HK-2 (cell line): ENCODE data around the gene FZD10.

ENCODE experiments used
- DNase-seq: peaks from one replicate; pipeline ENCODE4 v3.0.0-alpha.2; 2018; ENCODE audit not compliant: unreplicated experiment

Gene FZD10

GRCh38 chr12:130179191-130179590 lies 16.9 kb downstream of the FZD10 start:
- DNase-seq, result no peak

GRCh38 chr12:130179621-130180020 lies 17.4 kb downstream of the FZD10 start:
- DNase-seq, result no peak

GRCh38 chr12:130181211-130181610 lies 18.9 kb downstream of the FZD10 start:
- DNase-seq, result no peak

- DNase-seq, result no peak
These were observed 21.5 kb downstream of the FZD10 start for GRCh38 chr12:130183585-130184370.

- no peak for DNase-seq
These were observed 22.3 kb downstream of the FZD10 start for GRCh38 chr12:130184404-130185090.

GRCh38 chr12:130185455-130186391 lies 23.5 kb downstream of the FZD10 start:
- DNase-seq, result no peak

- peak; percentile 46 for DNase-seq
These were observed 24.5 kb downstream of the FZD10 start for GRCh38 chr12:130186651-130187268.

GRCh38 chr12:130192642-130193345 lies 30.5 kb downstream of the FZD10 start:
- DNase-seq, result no peak

- no peak for DNase-seq
These were observed 31.9 kb downstream of the FZD10 start for GRCh38 chr12:130194154-130194553.

GRCh38 chr12:130195369-130195768 lies 33.1 kb downstream of the FZD10 start:
- no peak for DNase-seq

- no peak for DNase-seq
These were observed 33.5 kb downstream of the FZD10 start for GRCh38 chr12:130195776-130196175.

- no peak for DNase-seq
These were observed 34.6 kb downstream of the FZD10 start for GRCh38 chr12:130196827-130197226.

GRCh38 chr12:130198026-130198662 lies 35.9 kb downstream of the FZD10 start:
- DNase-seq, result no peak

GRCh38 chr12:130198663-130199060 lies 36.4 kb downstream of the FZD10 start:
- no peak for DNase-seq

- no peak for DNase-seq
These were observed 37.5 kb downstream of the FZD10 start for GRCh38 chr12:130199581-130200390.

- no peak for DNase-seq
These were observed 38.2 kb downstream of the FZD10 start for GRCh38 chr12:130200445-130200844.

GRCh38 chr12:130201037-130201436 lies 38.8 kb downstream of the FZD10 start:
- no peak for DNase-seq

- DNase-seq, result no peak
These were observed 39.9 kb downstream of the FZD10 start for GRCh38 chr12:130202201-130202600.

GRCh38 chr12:130203151-130203550 lies 40.9 kb downstream of the FZD10 start:
- DNase-seq, result no peak

GRCh38 chr12:130204541-130204953 lies 42.3 kb downstream of the FZD10 start:
- no peak for DNase-seq
